Psoas muscle (tissue), 8 donors: ENCODE results near the gene AGBL5. TPM values are rescaled to one million over a fixed set of nuclear protein-coding genes. Genes with fewer than 3 reads are reported as not detected.

Source experiments
- ATAC-seq, 4 donors: fragments of 200-7000 bp; cut with Tn5 transposase; one replicate each; pipeline ENCODE4 v1.9.1; 2020; ENCODE audit warnings: moderate library complexity in 3 of 4, mild to moderate bottlenecking in 2 of 4
- DNase-seq, 2 donors: peaks; one replicate each; pipeline ENCODE4 v3.0.0-alpha.2; 2020
- H3K27ac ChIP-seq: fragments of 200-600 bp; one replicate; pipeline ENCODE4 v1.8.0; 2022
- H3K27me3 ChIP-seq, 3 donors: fragments of 200-600 bp in 1 of 3; one replicate each; pipeline versions ENCODE4 v1.6.1 to v1.8.0; 2013 to 2022; ENCODE audit warnings: low read length in 2 of 3, mild to moderate bottlenecking in 2 of 3, moderate library complexity in 1 of 3; ENCODE audit not compliant: insufficient read depth in 3 of 3
- H3K36me3 ChIP-seq, 2 donors: fragments of 200-600 bp in 1 of 2; one replicate each; pipeline versions ENCODE4 v1.6.1 to v1.8.0; 2013 to 2022; ENCODE audit warnings: low read depth in 1 of 2, mild to moderate bottlenecking in 1 of 2, moderate library complexity in 1 of 2; ENCODE audit not compliant: insufficient read depth in 1 of 2
- H3K4me1 ChIP-seq: fragments of 200-600 bp; one replicate; pipeline ENCODE4 v1.8.0; 2022
- H3K4me3 ChIP-seq: fragments of 200-600 bp; one replicate; pipeline ENCODE4 v1.8.0; 2022; ENCODE audit warnings: mild to moderate bottlenecking
- H3K9me3 ChIP-seq: fragments of 200-600 bp; one replicate; pipeline ENCODE4 v1.8.0; 2022
- CTCF ChIP-seq: fragments of 200-600 bp; IDR thresholded peaks from one replicate; pipeline ENCODE4 v1.8.0; 2022; ENCODE audit warnings: antibody characterized with exemption
- WGBS, 3 donors: extraction: QIAGEN DNeasy Blood & Tissue Kit; methylation state at CpG; one replicate each; pipeline versions ENCODE4 v1.1.6 to v1.1.7; 2013; 5-methylcytosine and 5-hydroxymethylcytosine counted together
- intact Hi-C, 2 donors: fragments of 100-400 bp; cut with DNase I; formaldehyde crosslinking; loops; one replicate each; pipeline versions ENCODE4 v1.11.0 to v1.14.2; 2022
- polyA plus RNA-seq, 3 donors: library from polyadenylated mRNA; stranded (reverse); fragments of 200-250 nt; gene quantifications; one replicate each; pipeline ENCODE4 v1.2.3, GENCODE V29; 2013
- total RNA-seq, 4 donors: library from RNA; stranded (reverse); fragmentation: NEBNext Ultra II Directional in 2 of 4; extraction: Animal tissue kit (Norgen Biotek cat#: 25700) in 2 of 4; gene quantifications; one replicate each; pipeline versions ENCODE4 v1.2.1 to v1.2.4, GENCODE V29; 2021 to 2023
- donor health status: healthy with polysubstance abuse.
- donor health status: DM: no; HTN: no; CAD: no; lungs with moderate emphysema.
- donor health status: Bipolar disorder and iron deficiency.
- donor health status: healthy.
- donor health status: DM: yes; HTN: yes; CAD: no.
- donor health status: DM: no; HTN: no; CAD: no.
- donor health status: DM: no; HTN: no; CAD: no.
- donor health status: DM: yes; HTN: yes; CAD: no.

Gene AGBL5
- total and polyA plus RNA-seq, 7 donors, result 3.6 to 8.6 (median 5.5) TPM

GRCh38 chr2:27053321-27053720, 1.9 kb downstream of the AGBL5 start:
- peaks cover 15% of the 10 kb centered on the region for H3K4me1 ChIP-seq
- DNase-seq (no peak), ATAC-seq (no peak)
- no peak overlapping the region for H3K4me3 ChIP-seq
- no peaks in the 10 kb centered on the region for H3K9me3 ChIP-seq
- WGBS, 3 donors, result 86 to 90% (median 88%) methylated on average over 11 of the region's 11 CpGs
- intact Hi-C loops, result loop anchor here in 1 of 2 donors (2.0 kb wide), 1 partner anchor 17 kb away; the partner anchor contains the start of gene OST4
- TF ChIP-seq CTCF, result no peak
- H3K27me3 ChIP-seq, result no peaks in the 10 kb centered on the region
- no peak overlapping the region for H3K27ac ChIP-seq
- H3K36me3 ChIP-seq, result peaks cover 2 to 47% of the 10 kb centered on the region in 2 donors

GRCh38 chr2:27053776-27054175, 2.3 kb downstream of the AGBL5 start:
- 84 to 91% (median 85%) methylated on average over 8 of the region's 8 CpGs for WGBS, 3 donors
- ATAC-seq, result no peak

GRCh38 chr2:27054721-27055120, 3.3 kb downstream of the AGBL5 start:
- no peak for TF ChIP-seq CTCF
- no peaks in the 10 kb centered on the region for H3K9me3 ChIP-seq
- H3K27ac ChIP-seq, result no peak overlapping the region
- H3K36me3 ChIP-seq, result peaks cover 2 to 60% of the 10 kb centered on the region in 2 donors
- DNase-seq, result no peak
- no peaks in the 10 kb centered on the region for H3K27me3 ChIP-seq
- H3K4me1 ChIP-seq, result peaks cover 7% of the 10 kb centered on the region
- intact Hi-C loops, result no loop called here
- H3K4me3 ChIP-seq, result no peak overlapping the region
- 93 to 94% (median 94%) methylated on average over 11 of the region's 11 CpGs for WGBS, 3 donors
- no peak for ATAC-seq

More at GRCh38 chr2:27053776-27054175, 2.3 kb downstream of the AGBL5 start:
- Histone ChIP-seq H3K9me3 (no peaks in the 10 kb centered on the region), H3K36me3 (peaks cover 2 to 52% of the 10 kb centered on the region in 2 donors), H3K27ac (no peak overlapping the region), H3K27me3 (no peaks in the 10 kb centered on the region), H3K4me1 (peaks cover 15% of the 10 kb centered on the region), H3K4me3 (no peak overlapping the region)
- intact Hi-C loops, result loop anchor here in 1 of 2 donors (2.0 kb wide), 1 partner anchor 17 kb away; the partner anchor contains the start of gene OST4
- TF ChIP-seq CTCF, result no peak
- DNase-seq, result no peak

- peaks cover 2 to 71% of the 10 kb centered on the region in 2 donors for H3K36me3 ChIP-seq
- 90 to 94% (median 94%) methylated on average over 6 of the region's 6 CpGs for WGBS, 3 donors
These were observed 5.7 kb downstream of the AGBL5 start for GRCh38 chr2:27057184-27057583.

More at GRCh38 chr2:27057184-27057583, 5.7 kb downstream of the AGBL5 start:
- H3K4me3 ChIP-seq, result no peak overlapping the region
- peaks cover 3% of the 10 kb centered on the region for H3K4me1 ChIP-seq
- H3K27me3 ChIP-seq, result no peaks in the 10 kb centered on the region
- no peak overlapping the region for H3K27ac ChIP-seq
- no peak for TF ChIP-seq CTCF
- H3K9me3 ChIP-seq, result no peaks in the 10 kb centered on the region
- intact Hi-C loops, result no loop called here
- DNase-seq, result no peak
- no peak for ATAC-seq
